ENCODE data around the gene AFAP1L1. TPM values are rescaled to one million over a fixed set of nuclear protein-coding genes. Genes with fewer than 3 reads are reported as not detected.

AFAP1L1 gene
- total RNA-seq, 1 experiment from 2014 or later: 19.6 TPM

- H3K4me1 ChIP-seq (ENCODE audit: insufficient read depth, low read length): no peaks in the 10 kb centered on the region
- no peaks in the 10 kb centered on the region for H3F3A ChIP-seq (ENCODE audit: low read length, unreplicated experiment)
- CTCF ChIA-PET: no interaction called here
- TF ChIP-seq CTCF (conservative IDR thresholded peaks at IDR 0.05; ENCODE audit: low read depth, low read length) (no peak), EZH2phosphoT487 (IDR thresholded peaks at IDR 0.05; ENCODE audit: borderline replicate concordance, low read length) (no peak), EZH2 (IDR thresholded peaks at IDR 0.05; ENCODE audit: low read length, unreplicated experiment) (no peak)
- H2AFZ ChIP-seq (ENCODE audit: low read length): no peak overlapping the region
- no peaks in the 10 kb centered on the region for H3K9me2 ChIP-seq (replicated peaks; ENCODE audit: low read length)
- no peak overlapping the region for H3K9ac ChIP-seq (ENCODE audit: low read length)
- no peaks in the 10 kb centered on the region for H3K27me3 ChIP-seq (ENCODE audit: low read length)
- intact Hi-C loops (cut with micrococcal nuclease): no loop called here
- no peaks in the 10 kb centered on the region for H3K36me3 ChIP-seq (ENCODE audit: low read depth, low read length)
- BruUV-seq (replicated peaks): no TSS peak
- no peak overlapping the region for H3K27ac ChIP-seq (ENCODE audit: low read length)
- H3K79me2 ChIP-seq (ENCODE audit: low read length): no peaks in the 10 kb centered on the region
- no peaks in the 10 kb centered on the region for H3K9me3 ChIP-seq (ENCODE audit: low read length)
- DNase-seq: no peak
- H4K20me1 ChIP-seq (ENCODE audit: low read length): no peaks in the 10 kb centered on the region
- H3K4me3 ChIP-seq (ENCODE audit: low read length): no peak overlapping the region
- no peak for ATAC-seq
- H3K4me2 ChIP-seq (ENCODE audit: low read length): no peak overlapping the region
- POLR2A ChIA-PET (ENCODE audit: unreplicated experiment): no interaction called here
Measured at GRCh38 chr5:149304195-149305078, 32.8 kb downstream of the AFAP1L1 start.

GRCh38 chr5:149309354-149309753, 37.7 kb downstream of the AFAP1L1 start:
- CTCF ChIA-PET: interaction anchor here (1.1 kb wide), 1 partner anchor 58 kb away, joined by 4 read pairs; no protein-coding TSS in a partner anchor

More at GRCh38 chr5:149309354-149309753, 37.7 kb downstream of the AFAP1L1 start:
- no peak overlapping the region for H3K4me3 ChIP-seq (ENCODE audit: low read length)
- H3K9me2 ChIP-seq (replicated peaks; ENCODE audit: low read length): no peaks in the 10 kb centered on the region
- intact Hi-C loops (cut with micrococcal nuclease): no loop called here
- no peaks in the 10 kb centered on the region for H3K27me3 ChIP-seq (ENCODE audit: low read length)
- no peak overlapping the region for H3K4me2 ChIP-seq (ENCODE audit: low read length)
- H3K9me3 ChIP-seq (ENCODE audit: low read length): no peaks in the 10 kb centered on the region
- no peak overlapping the region for H2AFZ ChIP-seq (ENCODE audit: low read length)
- no peak overlapping the region for H3K9ac ChIP-seq (ENCODE audit: low read length)
- H3K4me1 ChIP-seq (ENCODE audit: insufficient read depth, low read length): no peaks in the 10 kb centered on the region
- H3K36me3 ChIP-seq (ENCODE audit: low read depth, low read length): no peaks in the 10 kb centered on the region
- no peaks in the 10 kb centered on the region for H4K20me1 ChIP-seq (ENCODE audit: low read length)
- H3F3A ChIP-seq (ENCODE audit: low read length, unreplicated experiment): no peaks in the 10 kb centered on the region
- POLR2A ChIA-PET (ENCODE audit: unreplicated experiment): no interaction called here
- ATAC-seq (no peak), DNase-seq (no peak)
- no peak for TF ChIP-seq EZH2phosphoT487 (IDR thresholded peaks at IDR 0.05; ENCODE audit: borderline replicate concordance, low read length)
- no peak for TF ChIP-seq EZH2 (IDR thresholded peaks at IDR 0.05; ENCODE audit: low read length, unreplicated experiment)
- TF ChIP-seq CTCF (conservative IDR thresholded peaks at IDR 0.05; ENCODE audit: low read depth, low read length): no peak
- no peak overlapping the region for H3K27ac ChIP-seq (ENCODE audit: low read length)
- no peaks in the 10 kb centered on the region for H3K79me2 ChIP-seq (ENCODE audit: low read length)
- no TSS peak for BruUV-seq (replicated peaks)
